K562 (cell line): ENCODE measurements around the gene GAB2. TPM values are rescaled to one million over a fixed set of nuclear protein-coding genes. Genes with fewer than 3 reads are reported as not detected.

Experiments used
- ATAC-seq: fragments of 200-7000 bp; cut with Tn5 transposase; 3 replicates; pipeline ENCODE4 v1.9.1; 2020; ENCODE audit warnings: moderate library complexity
- BruUV-seq: library from RNA; stranded (reverse); fragments of 400-500 nt; replicated peaks from 2 replicates; lab custom pipeline; 2021; lab: Mats Ljungman, UMichigan
- CTCF ChIA-PET: fragments of 300-600 bp; formaldehyde crosslinking; extraction: SDS; loops from one replicate; lab custom pipeline; 2021; ENCODE audit warnings: low intra/inter-chr PET ratio; lab: Yijun Ruan, JAX
- POLR2A ChIA-PET: fragments of 300-600, 350-650 bp; sonication (Branson Sonifier 250); formaldehyde crosslinking; extraction: SDS; loops from one replicate; lab custom pipeline; 2021; ENCODE audit warnings: antibody characterized with exemption, inconsistent platforms; lab: Yijun Ruan, JAX
- DNase-seq, 4 experiments: peaks; one replicate each; pipeline versions ENCODE4 v3.0.0 to v3.0.0-alpha.2; 2011 to 2018; ENCODE audit warnings: low spot score in 3 of 4, mixed read lengths in 3 of 4; ENCODE audit errors: extremely low read depth in 1 of 4
- FAIRE-seq: peaks from 2 replicates; lab custom pipeline; 2011; peaks lifted over from hg19 to GRCh38; lab: Jason Lieb, UNC
- H2AFZ ChIP-seq: 2 replicates; pipeline ENCODE4 v1.6.0; 2011; ENCODE audit warnings: low read depth, low read length, control low read depth, inconsistent platforms
- H3K27ac ChIP-seq: fragments of 200-600 bp; 3 replicates; pipeline ENCODE4 v1.8.0; 2011; ENCODE audit warnings: low read depth, mild to moderate bottlenecking, control low read depth, inconsistent platforms, low read length, moderate library complexity, mixed read lengths; ENCODE audit errors: extremely low read depth
- H3K27me3 ChIP-seq, 2 experiments: fragments of 300-600 bp in 1 of 2; 2 replicates in 1 of 2; 3 replicates in 1 of 2; pipeline versions ENCODE4 v1.6.0 to v1.8.0; 2011; ENCODE audit warnings: inconsistent platforms in 2 of 2, low read length in 2 of 2, mild to moderate bottlenecking in 1 of 2, mixed read lengths in 1 of 2, moderate library complexity in 1 of 2; ENCODE audit not compliant: control insufficient read depth in 2 of 2, insufficient read depth in 2 of 2
- H3K36me3 ChIP-seq: fragments of 300-600 bp; 3 replicates; pipeline ENCODE4 v1.8.0; 2011; ENCODE audit warnings: mild to moderate bottlenecking, low read length, inconsistent platforms; ENCODE audit not compliant: control insufficient read depth, insufficient read depth
- H3K4me1 ChIP-seq, 2 experiments: fragments of 200-600 bp in 1 of 2; replicated peaks in 1 of 2; 2 replicates in 1 of 2; 3 replicates in 1 of 2; pipeline versions ENCODE4 v1.5.1 to v1.8.0; 2011; ENCODE audit warnings: inconsistent platforms in 2 of 2, low read length in 2 of 2, mild to moderate bottlenecking in 1 of 2, mixed read lengths in 1 of 2, moderate library complexity in 1 of 2; ENCODE audit not compliant: control insufficient read depth in 2 of 2, insufficient read depth in 2 of 2
- H3K4me2 ChIP-seq: 2 replicates; pipeline ENCODE4 v1.6.1; 2011; ENCODE audit warnings: low read length, control low read depth, inconsistent platforms, mixed read lengths; ENCODE audit not compliant: insufficient read depth
- H3K4me3 ChIP-seq: fragments of 200-600 bp; sonication (generic), shearing (Covaris generic); 2 replicates; pipeline ENCODE4 v1.5.1; 2016; ENCODE audit warnings: control low read depth, inconsistent platforms
- H3K79me2 ChIP-seq: fragments of 200-600 bp; 3 replicates; pipeline ENCODE4 v1.8.0; 2011; ENCODE audit warnings: low read length, inconsistent platforms; ENCODE audit not compliant: control insufficient read depth, insufficient read depth
- H3K9ac ChIP-seq, 2 experiments: 2 replicates each; pipeline versions ENCODE4 v1.6.0 to v1.6.1; 2011; ENCODE audit warnings: low read depth in 2 of 2, low read length in 2 of 2, control low read depth in 1 of 2, inconsistent platforms in 1 of 2, mild to moderate bottlenecking in 1 of 2, mixed read lengths in 1 of 2; ENCODE audit not compliant: insufficient read depth in 1 of 2
- H3K9me1 ChIP-seq: one replicate; pipeline ENCODE4 v1.6.0; 2011; ENCODE audit warnings: inconsistent platforms, mild to moderate bottlenecking, low read length, moderate library complexity; ENCODE audit not compliant: control insufficient read depth, insufficient read depth
- H3K9me3 ChIP-seq: replicated peaks from 2 replicates; pipeline ENCODE4 v1.5.1; 2011; ENCODE audit warnings: low read depth, low read length, inconsistent platforms; ENCODE audit not compliant: control insufficient read depth, insufficient read depth
- H4K20me1 ChIP-seq: replicated peaks from 2 replicates; pipeline ENCODE4 v1.6.1; 2011; ENCODE audit warnings: low read length, inconsistent platforms, mixed read lengths; ENCODE audit not compliant: control insufficient read depth, insufficient read depth
- ETV6 ChIP-seq, 3 experiments: fragments of 150-350 bp in 1 of 3; sonication (generic) in 1 of 3; formaldehyde crosslinking in 1 of 3; IDR thresholded peaks; 2 replicates each; pipeline versions ENCODE4 v1.6.1 to v1.8.0; 2014 to 2022; ENCODE audit warnings: borderline replicate concordance in 2 of 3, low read depth in 2 of 3, antibody characterized with exemption in 1 of 3, low read length in 1 of 3, mild to moderate bottlenecking in 1 of 3, missing genetic modification reagents in 1 of 3
- ILF3 ChIP-seq: fragments of 450-650 bp; IDR thresholded peaks from 2 replicates; pipeline ENCODE4 v1.6.1; 2018; ENCODE audit warnings: antibody characterized with exemption, mild to moderate bottlenecking, moderate library complexity, borderline replicate concordance
- MTA1 ChIP-seq: fragments of 450-650 bp; IDR thresholded peaks from 2 replicates; pipeline ENCODE4 v1.6.1; 2017; ENCODE audit warnings: borderline replicate concordance
- MTF1 ChIP-seq: fragments of 250-450 bp; sonication (Bioruptor Pico); IDR thresholded peaks from 2 replicates; pipeline ENCODE4 v1.9.0; 2021; ENCODE audit warnings: moderate library complexity, mild to moderate bottlenecking, inconsistent platforms, borderline replicate concordance
- PREB ChIP-seq: sonication (generic); formaldehyde crosslinking; IDR thresholded peaks from 2 replicates; pipeline ENCODE4 v1.8.1; 2023; ENCODE audit warnings: mild to moderate bottlenecking, missing genetic modification reagents
- RB1 ChIP-seq: fragments of 450-650 bp; IDR thresholded peaks from 2 replicates; pipeline ENCODE4 v1.6.1; 2017; ENCODE audit warnings: low read depth, mild to moderate bottlenecking
- STAG1 ChIP-seq: sonication (generic); formaldehyde crosslinking; IDR thresholded peaks from 2 replicates; pipeline ENCODE4 v1.5.0; 2020; ENCODE audit warnings: missing genetic modification reagents, borderline replicate concordance
- TBP ChIP-seq: optimal IDR thresholded peaks from 2 replicates; pipeline ENCODE3; 2011; ENCODE audit warnings: low read depth, low read length, improper control_type of control experiment
- ZFX ChIP-seq: sonication (generic); formaldehyde crosslinking; IDR thresholded peaks from 2 replicates; pipeline ENCODE4 v1.8.0; 2022; ENCODE audit warnings: mild to moderate bottlenecking, missing genetic modification reagents, moderate library complexity
- ZMIZ1 ChIP-seq, 2 experiments: fragments of 150-350 bp in 1 of 2; IDR thresholded peaks; 2 replicates each; pipeline ENCODE4 v1.6.1; 2012 to 2016; ENCODE audit warnings: low read depth in 2 of 2, low read length in 2 of 2, mild to moderate bottlenecking in 1 of 2, moderate library complexity in 1 of 2
- ZNF57 ChIP-seq: fragments of 450-650 bp; formaldehyde crosslinking; IDR thresholded peaks from 2 replicates; pipeline ENCODE4 v1.4.0; 2020; ENCODE audit warnings: mild to moderate bottlenecking, moderate library complexity
- ZNF583 ChIP-seq: fragments of 250-450 bp; sonication (Bioruptor Pico); IDR thresholded peaks from 2 replicates; pipeline ENCODE4 v1.4.0; 2020
- WGBS: fragments of 100-300 bp; shearing (Covaris generic); methylation state at CpG from one replicate; pipeline ENCODE4 v1.1.6; 2016; ENCODE audit warnings: low coverage, mixed read lengths; ENCODE audit not compliant: insufficient coverage; ENCODE audit errors: missing lambda C conversion rate; 5-methylcytosine and 5-hydroxymethylcytosine counted together
- in situ Hi-C: fragments of 300-500 bp; cut with MboI; formaldehyde crosslinking; loops from 4 replicates; pipeline ENCODE4 v1.15.0; 2018; ENCODE audit warnings: inconsistent platforms, mixed read lengths
- intact Hi-C: fragments of 100-400 bp; cut with micrococcal nuclease; formaldehyde crosslinking; loops from 2 replicates; pipeline ENCODE4 v1.14.2; 2022
- polyA plus RNA-seq, 8 experiments: library from polyadenylated mRNA; depleted of rRNA in 4 of 8; stranded (reverse) in 5 of 8; unstranded in 3 of 8; fragments of >200 nt; fragmentation: Nextera tagmentation in 2 of 8; fragmentation: Illumina TruSeq in 1 of 8; extraction: Ambion mirVana in 2 of 8; extraction: Trizol in 1 of 8; gene quantifications; 2 replicates each; pipeline versions ENCODE4 v1.2.1 to v1.2.3, GENCODE V29; 2011 to 2014; ENCODE audit warnings: inconsistent platforms in 1 of 8, missing spikeins in 1 of 8
- total RNA-seq, 7 experiments: library from RNA; depleted of rRNA in 6 of 7; stranded (reverse); fragments of >200 nt in 6 of 7; fragmentation: Illumina TruSeq in 2 of 7; extraction: Trizol in 2 of 7; gene quantifications; 2 replicates each; pipeline versions ENCODE4 v1.2.1 to v1.2.3, GENCODE V29; 2011 to 2021; ENCODE audit warnings: low replicate concordance in 1 of 7

GAB2 gene
- total and polyA plus RNA-seq, 9 of the 15 experiments (the other 6 are each of a cell fraction or from before 2014, with no cell fraction given): 2.3 to 35.2 (median 16.1) TPM

- TF ChIP-seq ETV6 (IDR thresholded peaks at IDR 0.05; ENCODE audit: borderline replicate concordance in 1 of 2, low read depth in 2 of 2, low read length in 1 of 2): no peak
- TF ChIP-seq ETV6 (CRISPR knock-in tag; IDR thresholded peaks at IDR 0.05; ENCODE audit: borderline replicate concordance): no peak
- no peak for TF ChIP-seq ZFX (CRISPR knock-in tag)
Measured at GRCh38 chr11:78177216-78177615, 240.4 kb downstream of the GAB2 start (continued).

GRCh38 chr11:78176605-78177141 lies 240.9 kb downstream of the GAB2 start:
- in situ Hi-C loops: no loop called here
- no peaks in the 10 kb centered on the region for H3K79me2 ChIP-seq
- H3K36me3 ChIP-seq: no peaks in the 10 kb centered on the region
- DNase-seq: no peak
- no peak overlapping the region for H3K4me2 ChIP-seq
- no peaks in the 10 kb centered on the region for H4K20me1 ChIP-seq
- no peak overlapping the region for H3K4me3 ChIP-seq
- no peak for ATAC-seq
- H3K27me3 ChIP-seq: no peaks in the 10 kb centered on the region
- 74% methylated on average over 10 of the region's 10 CpGs for WGBS
- no peak for FAIRE-seq
- TF ChIP-seq STAG1 (no peak), MTA1 (no peak), ZNF57 (CRISPR knock-in tag) (no peak), TBP (no peak), ZNF583 (CRISPR knock-in tag) (no peak), RB1 (no peak), PREB (CRISPR knock-in tag) (no peak), ILF3 (no peak), ZMIZ1 (IDR thresholded peaks at IDR 0.05; ENCODE audit: low read depth in 2 of 2, low read length in 2 of 2) (no peak), MTF1 (CRISPR knock-in tag) (no peak)
- TF ChIP-seq, all 486 proteins: peak for 0
- ChIA-PET CTCF (no interaction called here), POLR2A (no interaction called here)
- Histone ChIP-seq H3K4me1 (peaks cover 5 to 15% of the 10 kb centered on the region in 2 experiments; a peak in 4 of 5 replicates), H3K9me3 (no peaks in the 10 kb centered on the region), H3K27ac (no peak overlapping the region), H2AFZ (no peak overlapping the region), H3K9me1 (no peaks in the 10 kb centered on the region), H3K9ac (no peak overlapping the region)
- no TSS peak for BruUV-seq
- intact Hi-C loops: no loop called here
